Subcutaneous abdominal adipose tissue (tissue), 5 donors: ENCODE measurements around the gene ERH.
"Not testable (repeated sequence)": the region's sequence is repeated elsewhere in the genome, so short reads cannot be mapped to it uniquely, and the experiment has no call there.

Experiments
- H3K27ac ChIP-seq: one replicate; pipeline ENCODE4 v1.7.0; 2013; ENCODE audit warnings: low read depth, mild to moderate bottlenecking, inconsistent platforms, low read length, moderate library complexity
- H3K27me3 ChIP-seq, 5 donors: one replicate each; pipeline ENCODE4 v1.7.0; 2013; ENCODE audit warnings: low read length in 5 of 5, inconsistent platforms in 1 of 5; ENCODE audit not compliant: control insufficient read depth in 5 of 5, insufficient read depth in 4 of 5
- H3K36me3 ChIP-seq, 5 donors: one replicate each; pipeline ENCODE4 v1.7.0; 2013; ENCODE audit warnings: low read length in 5 of 5; ENCODE audit not compliant: control insufficient read depth in 5 of 5, insufficient read depth in 5 of 5
- H3K4me1 ChIP-seq, 5 donors: one replicate each; pipeline ENCODE4 v1.7.0; 2013; ENCODE audit warnings: low read length in 5 of 5, mild to moderate bottlenecking in 3 of 5, moderate library complexity in 1 of 5; ENCODE audit not compliant: control insufficient read depth in 5 of 5, insufficient read depth in 5 of 5
- H3K4me3 ChIP-seq, 5 donors: one replicate each; pipeline ENCODE4 v1.7.0; 2013; ENCODE audit warnings: low read length in 5 of 5, low read depth in 1 of 5
- H3K9ac ChIP-seq, 5 donors: one replicate each; pipeline ENCODE4 v1.7.0; 2013; ENCODE audit warnings: low read length in 5 of 5, mild to moderate bottlenecking in 4 of 5, moderate library complexity in 3 of 5
- H3K9me3 ChIP-seq, 5 donors: one replicate each; pipeline ENCODE4 v1.7.0; 2013; ENCODE audit warnings: low read length in 5 of 5; ENCODE audit not compliant: control insufficient read depth in 5 of 5
- donor health status: healthy.
- donor health status: healthy.
- donor health status: healthy.
- donor health status: healthy.
- donor health status: healthy.

The ERH gene

GRCh38 chr14:69399750-69400149, 1.7 kb upstream of the ERH start:
- Histone ChIP-seq H3K9ac (peak overlapping the region in 1 of 5 donors; percentile 97), H3K4me1 (peaks cover 9 to 48% (median 41%) of the 10 kb centered on the region in 5 donors), H3K27ac (no peak overlapping the region), H3K27me3 (no peaks in the 10 kb centered on the region), H3K4me3 (peak overlapping the region; percentile 84 to 100 (median 98)), H3K36me3 (peaks cover 10 to 14% (median 14%) of the 10 kb centered on the region in 5 donors), H3K9me3 (no peaks in the 10 kb centered on the region)

GRCh38 chr14:69398818-69399210, 715 bp upstream of the ERH start:
- H3K27me3 ChIP-seq, result no peaks in the 10 kb centered on the region
- H3K9ac ChIP-seq, result peak overlapping the region; percentile 71 to 97 (median 92)
- H3K27ac ChIP-seq, result peak overlapping the region; percentile 92
- peak overlapping the region; percentile 84 to 100 (median 98) for H3K4me3 ChIP-seq
- H3K36me3 ChIP-seq, result peaks cover 17 to 23% (median 22%) of the 10 kb centered on the region in 5 donors
- H3K4me1 ChIP-seq, result peaks cover 9 to 48% (median 41%) of the 10 kb centered on the region in 5 donors
- H3K9me3 ChIP-seq, result no peaks in the 10 kb centered on the region

- Histone ChIP-seq H3K4me3 (no peak overlapping the region), H3K27ac (no peak overlapping the region), H3K9ac (no peak overlapping the region), H3K4me1 (peaks cover 8 to 46% (median 41%) of the 10 kb centered on the region in 5 donors), H3K27me3 (no peaks in the 10 kb centered on the region), H3K36me3 (peaks cover 29 to 44% (median 40%) of the 10 kb centered on the region in 5 donors), H3K9me3 (no peaks in the 10 kb centered on the region)
Observed at GRCh38 chr14:69395929-69396328, 2.2 kb downstream of the ERH start.

GRCh38 chr14:69392481-69392880, 5.6 kb downstream of the ERH start:
- peaks cover 2 to 20% (median 19%) of the 10 kb centered on the region in 5 donors for H3K4me1 ChIP-seq
- H3K4me3 ChIP-seq, result no peak overlapping the region
- peaks cover 37 to 52% (median 40%) of the 10 kb centered on the region in 5 donors for H3K36me3 ChIP-seq
- no peaks in the 10 kb centered on the region for H3K27me3 ChIP-seq
- peak overlapping the region in 1 of 5 donors; percentile 35 for H3K9ac ChIP-seq
- H3K27ac ChIP-seq, result no peak overlapping the region
- no peaks in the 10 kb centered on the region for H3K9me3 ChIP-seq

- H3K4me1 ChIP-seq, H3K9me3 ChIP-seq, H3K27me3 ChIP-seq, H3K4me3 ChIP-seq: not testable (repeated sequence)
- H3K27ac ChIP-seq, result peak overlapping the region; percentile 23
- H3K36me3 ChIP-seq, result peaks cover 37 to 59% (median 46%) of the 10 kb centered on the region in 5 donors
- H3K9ac ChIP-seq, result peak overlapping the region in 2 of 5 donors; percentile 47 to 49
Observed at GRCh38 chr14:69391400-69391799, 6.7 kb downstream of the ERH start.

GRCh38 chr14:69387311-69387710, 10.8 kb downstream of the ERH start:
- no peak overlapping the region for H3K4me3 ChIP-seq
- peaks cover 20 to 37% (median 29%) of the 10 kb centered on the region in 5 donors for H3K36me3 ChIP-seq
- no peaks in the 10 kb centered on the region for H3K9me3 ChIP-seq
- H3K27ac ChIP-seq, result no peak overlapping the region
- no peaks in the 10 kb centered on the region for H3K27me3 ChIP-seq
- no peak overlapping the region for H3K9ac ChIP-seq
- peaks cover 0 to 8% (median 7%) of the 10 kb centered on the region in 5 donors for H3K4me1 ChIP-seq

- Histone ChIP-seq H3K4me1 (no peaks in the 10 kb centered on the region), H3K9me3 (peaks cover 0 to 12% (median 5%) of the 10 kb centered on the region in 5 donors), H3K9ac (no peak overlapping the region), H3K27me3 (no peaks in the 10 kb centered on the region), H3K27ac (no peak overlapping the region), H3K36me3 (peaks cover 26 to 42% (median 31%) of the 10 kb centered on the region in 5 donors), H3K4me3 (no peak overlapping the region)
Observed at GRCh38 chr14:69378274-69378673, 19.8 kb downstream of the ERH start.

GRCh38 chr14:69376439-69376838, 21.7 kb downstream of the ERH start:
- no peak overlapping the region for H3K4me3 ChIP-seq
- H3K4me1 ChIP-seq, result no peaks in the 10 kb centered on the region
- no peak overlapping the region for H3K27ac ChIP-seq
- H3K9ac ChIP-seq, result no peak overlapping the region
- peaks cover 0 to 12% (median 5%) of the 10 kb centered on the region in 5 donors for H3K9me3 ChIP-seq
- H3K36me3 ChIP-seq, result peaks cover 26 to 50% (median 32%) of the 10 kb centered on the region in 5 donors
- no peaks in the 10 kb centered on the region for H3K27me3 ChIP-seq

GRCh38 chr14:69375722-69376121, 22.4 kb downstream of the ERH start:
- peaks cover 0 to 12% (median 5%) of the 10 kb centered on the region in 5 donors for H3K9me3 ChIP-seq
- H3K27ac ChIP-seq, result no peak overlapping the region
- no peaks in the 10 kb centered on the region for H3K27me3 ChIP-seq
- H3K4me3 ChIP-seq, result no peak overlapping the region
- H3K9ac ChIP-seq, result no peak overlapping the region
- H3K36me3 ChIP-seq, result peaks cover 26 to 46% (median 31%) of the 10 kb centered on the region in 5 donors
- no peaks in the 10 kb centered on the region for H3K4me1 ChIP-seq

- no peak overlapping the region for H3K4me3 ChIP-seq
- H3K9me3 ChIP-seq, result peaks cover 0 to 12% (median 5%) of the 10 kb centered on the region in 5 donors
- H3K27me3 ChIP-seq, result no peaks in the 10 kb centered on the region
- H3K36me3 ChIP-seq, result peaks cover 22 to 41% (median 28%) of the 10 kb centered on the region in 5 donors
- H3K27ac ChIP-seq, result no peak overlapping the region
- H3K9ac ChIP-seq, result no peak overlapping the region
- no peaks in the 10 kb centered on the region for H3K4me1 ChIP-seq
Observed at GRCh38 chr14:69375182-69375581, 22.9 kb downstream of the ERH start.
